Spleen (tissue), 13 donors: ENCODE data around the gene ZNF598. TPM values are rescaled to one million over a fixed set of nuclear protein-coding genes. Genes with fewer than 3 reads are reported as not detected.

Experiments used
- DNase-seq: peaks from one replicate; pipeline ENCODE4 v3.0.0-alpha.2; 2020
- H3K27ac ChIP-seq, 8 donors: fragments of 200-600 bp; sonication (generic) in 7 of 8; 1 replicate in 4 of 8; 2 replicates in 4 of 8; pipeline versions ENCODE4 v1.5.0 to v1.8.0; 2016 to 2021; ENCODE audit warnings: inconsistent platforms in 4 of 8, mild to moderate bottlenecking in 4 of 8, moderate library complexity in 1 of 8
- H3K27me3 ChIP-seq, 7 donors: fragments of 200-600 bp; sonication (generic) in 6 of 7; replicated peaks in 1 of 7; 1 replicate in 4 of 7; 2 replicates in 3 of 7; pipeline versions ENCODE4 v1.5.0 to v1.8.0; 2016 to 2021; ENCODE audit warnings: inconsistent platforms in 3 of 7, mild to moderate bottlenecking in 1 of 7
- H3K36me3 ChIP-seq, 6 donors: fragments of 200-600 bp; sonication (generic) in 5 of 6; 1 replicate in 4 of 6; 2 replicates in 2 of 6; pipeline versions ENCODE4 v1.5.0 to v1.8.0; 2016 to 2021; ENCODE audit warnings: inconsistent platforms in 2 of 6
- H3K4me1 ChIP-seq, 6 donors: fragments of 200-600 bp; sonication (generic) in 5 of 6; 1 replicate in 3 of 6; 2 replicates in 3 of 6; pipeline versions ENCODE4 v1.5.0 to v1.8.0; 2016 to 2021; ENCODE audit warnings: inconsistent platforms in 3 of 6
- H3K4me3 ChIP-seq, 8 donors: fragments of 200-600 bp; sonication (generic) in 7 of 8; 1 replicate in 4 of 8; 2 replicates in 4 of 8; pipeline versions ENCODE4 v1.5.0 to v1.8.0; 2016 to 2021; ENCODE audit warnings: inconsistent platforms in 4 of 8, mild to moderate bottlenecking in 4 of 8, moderate library complexity in 2 of 8
- H3K9me3 ChIP-seq, 8 donors: fragments of 200-600 bp; sonication (generic) in 7 of 8; 1 replicate in 4 of 8; 2 replicates in 4 of 8; pipeline versions ENCODE4 v1.5.0 to v1.8.0; 2016 to 2021; ENCODE audit warnings: inconsistent platforms in 4 of 8
- POLR2A ChIP-seq, 3 donors: fragments of 450-650 bp; IDR thresholded peaks; one replicate each; pipeline ENCODE4 v1.5.1; 2017; ENCODE audit warnings: antibody characterized with exemption in 3 of 3, mild to moderate bottlenecking in 1 of 3
- POLR2AphosphoS5 ChIP-seq, 3 donors: sonication (generic); formaldehyde crosslinking; IDR thresholded peaks; one replicate each; pipeline ENCODE4 v1.5.1; 2017; ENCODE audit warnings: antibody characterized with exemption in 3 of 3
- WGBS, 5 donors: extraction: QIAGEN DNeasy Blood & Tissue Kit in 3 of 5; methylation state at CpG; one replicate each; pipeline versions ENCODE4 v1.1.5 to v1.1.7; 2013 to 2018; 5-methylcytosine and 5-hydroxymethylcytosine counted together
- intact Hi-C: fragments of 100-400 bp; cut with DNase I; formaldehyde crosslinking; loops from one replicate; pipeline ENCODE4 v1.15.0; 2023; ENCODE audit warnings: low total_unique reads
- long read RNA-seq, 2 donors: transcript quantifications; one replicate each; lab custom pipeline, GENCODE V29; 2026
- polyA plus RNA-seq, 3 donors: library from polyadenylated mRNA; stranded (reverse); fragments of 200-250 nt; gene quantifications; one replicate each; pipeline ENCODE4 v1.2.1, GENCODE V29; 2013
- total RNA-seq, 7 donors: library from RNA; depleted of rRNA in 3 of 7; stranded (reverse); fragments of >200 nt in 3 of 7; fragmentation: NEBNext Ultra II Directional in 4 of 7; extraction: Animal tissue kit (Norgen Biotek cat#: 25700) in 4 of 7; gene quantifications; one replicate each; pipeline versions ENCODE4 v1.1.0 to v1.2.1, GENCODE V29; 2016 to 2021
- TF ChIP-seq, protein P1 (sequence below), 11 experiments: fragments of 200-600 bp in 7 of 11; fragments of 450-650 bp in 4 of 11; sonication (generic) in 4 of 11; IDR thresholded peaks in 8 of 11; conservative IDR thresholded peaks in 3 of 11; 1 replicate in 7 of 11; 2 replicates in 4 of 11; pipeline versions ENCODE4 v1.4.0 to v1.8.0; 2016 to 2021; ENCODE audit warnings: antibody characterized with exemption in 11 of 11, inconsistent platforms in 4 of 11, mild to moderate bottlenecking in 1 of 11
- donor health status: healthy with polysubstance abuse.
- donor health status: DM: no; HTN: no; CAD: no; lungs with moderate emphysema.
- donor health status: DM: no; HTN: no; CAD: no.
- donor health status: Bipolar disorder and iron deficiency.
- donor health status: healthy.
- donor health status: DM: no; HTN: no; CAD: no.
- donor health status: DM: yes; HTN: yes; CAD: no.

The ZNF598 gene
- total RNA-seq (10 to 100 TPM; 34.6 to 56.2 (median 47.2) TPM), polyA plus RNA-seq (10 to 100 TPM; 21.8 to 45.5 (median 29.0) TPM)
- long read RNA-seq, donor 1, partial matches to known transcripts, result 0 of 1 reads
- long read RNA-seq, donor 1, other reads (novel, unspliced or antisense), result 0 of 1 reads
- long read RNA-seq, donor 2, partial matches to known transcripts, result 105 of 119 reads
- long read RNA-seq, donor 2, other reads (novel, unspliced or antisense), result 12 of 119 reads

DNA sequence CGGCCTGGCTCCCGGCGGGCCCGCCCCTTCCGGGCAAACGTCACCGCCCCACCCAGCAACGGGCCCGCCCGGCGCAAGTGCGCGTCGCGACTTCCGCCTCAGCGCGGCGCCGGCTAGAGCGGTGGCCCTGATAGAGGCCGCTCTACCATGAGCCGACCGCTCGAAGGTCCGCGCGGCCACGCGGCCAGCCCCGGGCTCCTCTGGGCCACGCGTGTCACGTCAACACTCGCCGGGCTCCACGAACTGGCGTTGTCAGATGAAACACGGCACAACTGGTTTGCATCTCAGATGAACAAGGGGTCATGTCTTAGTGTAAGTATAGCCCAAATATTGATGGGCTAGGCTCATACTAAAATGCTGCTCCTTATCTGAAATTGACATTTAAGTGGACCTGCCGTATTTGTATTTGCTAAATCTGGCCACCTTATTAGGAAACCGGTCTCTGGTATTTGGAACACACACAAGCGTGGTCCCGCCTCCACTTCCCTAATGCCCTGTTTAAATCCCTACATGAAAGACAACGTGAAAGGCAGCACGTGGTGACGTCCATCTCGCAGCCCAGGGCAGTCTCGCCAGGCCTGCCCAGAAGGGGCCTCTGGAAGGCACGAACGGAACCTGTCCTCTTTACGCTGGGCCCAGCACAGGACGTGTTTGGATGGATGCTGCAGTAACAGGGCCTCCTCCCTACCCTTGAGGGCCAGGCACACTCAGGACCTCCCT lies at the start of gene ZNF598:
ZNF598 (minus strand) TSS at position 31 of the 720 bp plus-strand sequence.
- TF ChIP-seq POLR2AphosphoS5 (IDR thresholded peaks at IDR 0.05) (peak; percentile 94 to 98 (median 95)), POLR2A (IDR thresholded peaks at IDR 0.05) (peak in 2 of 3 donors; percentile 80 to 88)
- TF ChIP-seq, protein P1, sequence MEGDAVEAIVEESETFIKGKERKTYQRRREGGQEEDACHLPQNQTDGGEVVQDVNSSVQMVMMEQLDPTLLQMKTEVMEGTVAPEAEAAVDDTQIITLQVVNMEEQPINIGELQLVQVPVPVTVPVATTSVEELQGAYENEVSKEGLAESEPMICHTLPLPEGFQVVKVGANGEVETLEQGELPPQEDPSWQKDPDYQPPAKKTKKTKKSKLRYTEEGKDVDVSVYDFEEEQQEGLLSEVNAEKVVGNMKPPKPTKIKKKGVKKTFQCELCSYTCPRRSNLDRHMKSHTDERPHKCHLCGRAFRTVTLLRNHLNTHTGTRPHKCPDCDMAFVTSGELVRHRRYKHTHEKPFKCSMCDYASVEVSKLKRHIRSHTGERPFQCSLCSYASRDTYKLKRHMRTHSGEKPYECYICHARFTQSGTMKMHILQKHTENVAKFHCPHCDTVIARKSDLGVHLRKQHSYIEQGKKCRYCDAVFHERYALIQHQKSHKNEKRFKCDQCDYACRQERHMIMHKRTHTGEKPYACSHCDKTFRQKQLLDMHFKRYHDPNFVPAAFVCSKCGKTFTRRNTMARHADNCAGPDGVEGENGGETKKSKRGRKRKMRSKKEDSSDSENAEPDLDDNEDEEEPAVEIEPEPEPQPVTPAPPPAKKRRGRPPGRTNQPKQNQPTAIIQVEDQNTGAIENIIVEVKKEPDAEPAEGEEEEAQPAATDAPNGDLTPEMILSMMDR (IDR thresholded peaks at IDR 0.05 in 8 of 11, conservative IDR thresholded peaks at IDR 0.05 in 3 of 11), result peak in 3 of 11 experiments; percentile 6 to 36 (median 14)
- DNase-seq, result peak; percentile 95
- WGBS, 5 donors, result 2 to 5% (median 2%) methylated on average over 23 to 52 of the region's 52 CpGs
- intact Hi-C loops, result no loop called here
- Histone ChIP-seq H3K27me3 (no peaks in the 10 kb centered on the region), H3K4me1 (peaks cover 39 to 54% (median 52%) of the 10 kb centered on the region in 6 donors), H3K27ac (peak within 1 kb of the TSS; percentile 83 to 95 (median 92)), H3K9me3 (no peaks in the 10 kb centered on the region), H3K36me3 (peaks cover 0 to 13% (median 0%) of the 10 kb centered on the region in 6 donors), H3K4me3 (peak within 1 kb of the TSS; percentile 50 to 97 (median 88))

DNA sequence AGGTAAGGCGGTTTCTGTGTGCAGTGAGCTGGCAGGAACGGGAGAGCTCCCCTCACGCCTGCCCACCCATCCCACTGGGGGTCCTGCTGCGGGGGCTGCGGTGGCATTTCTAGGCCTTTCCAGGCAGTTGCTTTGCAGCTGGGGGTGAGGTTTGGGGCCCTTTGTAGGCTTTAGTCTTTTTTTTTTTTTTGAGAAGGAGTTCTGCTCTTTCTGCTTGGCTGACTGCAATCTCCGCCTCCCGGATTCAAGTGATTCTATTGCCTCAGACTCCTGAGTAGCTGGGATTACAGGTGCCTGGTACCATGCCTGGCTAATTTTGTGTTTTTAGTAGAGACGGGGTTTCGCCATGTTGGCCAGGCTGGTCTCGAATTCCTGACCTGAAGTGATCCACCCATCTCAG lies 49.3 kb upstream of the ZNF598 start:
- H3K27me3 ChIP-seq, result no peaks in the 10 kb centered on the region
- no peak overlapping the region for H3K4me3 ChIP-seq
- WGBS, 5 donors, result 95 to 99% (median 97%) methylated on average over 10 of the region's 10 CpGs
- H3K27ac ChIP-seq, result no peak overlapping the region
- no peak for DNase-seq
- H3K36me3 ChIP-seq, result peaks cover 0 to 100% (median 83%) of the 10 kb centered on the region in 6 donors
- H3K9me3 ChIP-seq, result no peaks in the 10 kb centered on the region
- peaks cover 0 to 7% (median 0%) of the 10 kb centered on the region in 6 donors for H3K4me1 ChIP-seq
- TF ChIP-seq, protein P1 (IDR thresholded peaks at IDR 0.05 in 8 of 11, conservative IDR thresholded peaks at IDR 0.05 in 3 of 11), result no peak
- no peak for TF ChIP-seq POLR2A (IDR thresholded peaks at IDR 0.05)
- no peak for TF ChIP-seq POLR2AphosphoS5 (IDR thresholded peaks at IDR 0.05)
- intact Hi-C loops, result no loop called here

DNA sequence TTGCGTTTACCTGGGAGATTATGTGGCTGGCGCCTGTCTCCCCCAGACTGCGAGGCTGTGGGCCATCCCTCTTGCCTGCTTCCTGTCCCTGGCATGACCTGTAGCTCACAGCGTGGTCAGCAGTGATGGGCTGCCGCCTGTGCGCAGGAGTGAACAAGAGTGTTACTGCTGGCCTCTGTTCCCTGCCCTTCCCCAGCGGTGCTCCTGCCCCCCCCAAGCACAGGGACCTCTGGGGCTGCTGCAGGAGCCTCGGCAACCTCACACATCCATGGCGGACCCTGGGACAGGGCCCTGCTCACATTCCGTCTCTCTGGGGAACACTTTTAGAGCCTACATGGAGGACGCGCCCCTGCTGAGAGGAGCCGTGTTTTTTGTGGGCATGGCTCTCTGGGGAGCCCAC lies 48.8 kb upstream of the ZNF598 start:
- Histone ChIP-seq H3K4me1 (peaks cover 0 to 7% (median 0%) of the 10 kb centered on the region in 6 donors), H3K27me3 (no peaks in the 10 kb centered on the region), H3K9me3 (no peaks in the 10 kb centered on the region), H3K4me3 (no peak overlapping the region), H3K36me3 (peaks cover 0 to 100% (median 84%) of the 10 kb centered on the region in 6 donors), H3K27ac (no peak overlapping the region)
- TF ChIP-seq POLR2AphosphoS5 (IDR thresholded peaks at IDR 0.05), result no peak
- TF ChIP-seq POLR2A (IDR thresholded peaks at IDR 0.05), result no peak
- TF ChIP-seq, protein P1 (IDR thresholded peaks at IDR 0.05 in 8 of 11, conservative IDR thresholded peaks at IDR 0.05 in 3 of 11), result no peak
- WGBS, 5 donors, result 90 to 94% (median 93%) methylated on average over 6 to 13 of the region's 13 CpGs
- intact Hi-C loops, result no loop called here
- no peak for DNase-seq

- H3K36me3 ChIP-seq, result peaks cover 0 to 100% (median 83%) of the 10 kb centered on the region in 6 donors
- H3K4me3 ChIP-seq, result no peak overlapping the region
- H3K4me1 ChIP-seq, result peaks cover 0 to 7% (median 0%) of the 10 kb centered on the region in 6 donors
- no peak for TF ChIP-seq POLR2A (IDR thresholded peaks at IDR 0.05)
- TF ChIP-seq, protein P1 (IDR thresholded peaks at IDR 0.05 in 8 of 11, conservative IDR thresholded peaks at IDR 0.05 in 3 of 11), result no peak
- H3K27ac ChIP-seq, result no peak overlapping the region
- 91 to 96% (median 94%) methylated on average over 10 of the region's 10 CpGs for WGBS, 5 donors
- H3K27me3 ChIP-seq, result no peaks in the 10 kb centered on the region
- intact Hi-C loops, result no loop called here
- no peaks in the 10 kb centered on the region for H3K9me3 ChIP-seq
- DNase-seq, result no peak
Observed at GRCh38 chr16:2057438-2057837, 47.8 kb upstream of the ZNF598 start.
